GM21423 (cell line): ENCODE results near the gene RAPGEF4.

Experiments
- ATAC-seq: cut with Tn5 transposase; IDR thresholded peaks from one replicate; pipeline ENCODE4 v1.9.1; 2021; ENCODE audit warnings: mild to moderate bottlenecking, moderate library complexity; ENCODE audit not compliant: unreplicated experiment

The RAPGEF4 gene

DNA sequence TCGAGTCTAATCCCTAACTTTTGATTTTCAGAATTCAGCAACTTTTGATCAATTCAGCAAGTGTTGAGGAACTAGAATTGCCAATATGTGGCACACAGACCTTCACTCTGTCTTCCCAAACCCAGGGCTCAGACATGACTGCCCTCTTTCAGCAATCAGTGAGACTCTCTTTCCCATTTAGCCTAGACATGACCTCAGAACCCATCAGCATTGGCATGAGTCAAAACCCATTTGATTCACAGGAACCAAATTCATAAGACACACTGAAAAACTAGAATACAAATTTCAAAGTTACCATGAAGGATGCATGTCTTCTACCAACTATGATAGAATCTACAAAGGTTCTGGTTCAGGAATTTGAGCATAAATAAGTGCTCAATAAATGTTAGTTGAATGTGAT, 226.4 kb downstream of the RAPGEF4 start:
- ATAC-seq: no peak

DNA sequence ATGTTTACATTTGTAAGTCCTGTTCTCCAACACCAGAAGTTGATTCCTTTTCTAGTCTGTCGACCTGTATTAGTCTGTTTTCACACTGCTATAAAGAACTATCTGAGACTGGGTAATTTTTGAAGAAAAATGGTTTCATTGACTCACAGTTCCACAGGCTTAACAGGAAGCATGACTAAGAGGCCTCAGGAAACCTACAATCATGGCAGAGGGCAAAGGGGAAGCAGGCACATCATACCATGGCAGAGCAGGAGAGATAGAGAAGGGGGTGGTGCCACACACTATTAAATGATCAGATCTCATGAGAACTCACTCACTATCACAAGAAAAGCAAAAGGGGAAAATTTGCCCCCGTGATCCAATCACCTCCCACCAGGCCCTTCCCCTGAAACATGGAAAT, 227.2 kb downstream of the RAPGEF4 start:
- ATAC-seq: no peak

DNA sequence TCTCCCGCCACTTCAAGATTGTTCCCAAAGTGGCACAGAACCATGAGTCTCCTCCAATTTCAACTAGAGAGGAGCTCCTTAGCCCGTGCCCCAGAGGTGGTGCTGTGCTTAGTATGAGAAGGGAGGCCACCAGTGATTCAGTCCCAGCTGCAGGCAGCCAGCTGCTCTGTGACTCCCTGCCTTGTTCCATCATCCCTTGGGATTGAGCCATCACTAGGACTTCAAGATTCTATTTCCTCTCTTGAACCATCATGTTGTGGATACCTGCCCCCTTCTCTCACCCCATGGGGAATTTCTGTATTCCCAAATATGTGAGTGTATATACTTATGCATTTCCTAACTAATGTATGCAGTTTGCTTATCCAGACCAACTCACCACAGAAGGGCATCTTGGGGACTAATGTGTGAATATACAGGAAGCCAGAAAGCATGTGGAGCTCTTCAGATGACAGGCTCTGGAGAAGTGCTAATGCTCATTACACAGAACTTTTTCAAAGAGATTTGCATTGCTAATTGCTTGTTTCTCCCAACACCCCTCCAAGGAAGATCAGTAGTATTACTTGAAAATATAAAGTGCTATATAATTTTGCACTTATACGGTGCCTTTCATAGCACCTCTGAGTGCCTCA, 229.0 kb downstream of the RAPGEF4 start:
- no peak for ATAC-seq

DNA sequence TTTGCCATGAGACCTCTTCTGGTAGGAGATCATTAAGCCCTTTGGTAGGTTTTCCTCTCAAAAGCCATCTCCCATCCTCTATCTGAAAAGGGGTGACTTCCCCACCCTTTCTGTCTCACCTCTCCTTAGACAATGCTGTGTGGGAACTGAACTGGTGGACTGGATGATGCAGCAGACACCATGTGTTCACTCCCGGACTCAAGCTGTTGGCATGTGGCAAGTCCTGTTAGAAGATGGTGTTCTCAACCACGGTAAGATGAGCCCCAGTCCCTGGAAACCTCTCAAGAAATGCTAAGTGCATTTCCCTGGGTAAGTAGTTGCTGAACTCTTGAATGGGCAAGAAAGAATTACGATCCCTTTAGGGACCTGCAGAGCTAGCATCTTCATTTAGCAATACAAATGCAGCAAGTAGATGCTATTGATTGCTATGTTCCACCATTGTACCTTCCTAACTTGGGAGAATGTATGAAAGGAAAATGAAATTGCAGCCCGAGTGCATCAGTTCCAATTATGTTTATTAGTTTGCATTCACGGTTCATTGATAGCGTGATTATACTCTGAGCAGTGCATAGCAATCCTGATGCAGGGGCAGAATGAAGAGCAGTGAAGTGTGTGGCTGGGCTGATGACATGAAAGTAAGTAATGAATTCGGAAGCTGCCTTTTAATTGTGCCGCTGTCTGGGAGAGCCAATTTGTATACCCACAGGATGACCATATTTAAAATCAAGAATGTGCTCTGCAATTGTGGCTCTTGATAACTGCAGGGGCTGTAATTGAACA, 230.0 kb downstream of the RAPGEF4 start:
- ATAC-seq: no peak

DNA sequence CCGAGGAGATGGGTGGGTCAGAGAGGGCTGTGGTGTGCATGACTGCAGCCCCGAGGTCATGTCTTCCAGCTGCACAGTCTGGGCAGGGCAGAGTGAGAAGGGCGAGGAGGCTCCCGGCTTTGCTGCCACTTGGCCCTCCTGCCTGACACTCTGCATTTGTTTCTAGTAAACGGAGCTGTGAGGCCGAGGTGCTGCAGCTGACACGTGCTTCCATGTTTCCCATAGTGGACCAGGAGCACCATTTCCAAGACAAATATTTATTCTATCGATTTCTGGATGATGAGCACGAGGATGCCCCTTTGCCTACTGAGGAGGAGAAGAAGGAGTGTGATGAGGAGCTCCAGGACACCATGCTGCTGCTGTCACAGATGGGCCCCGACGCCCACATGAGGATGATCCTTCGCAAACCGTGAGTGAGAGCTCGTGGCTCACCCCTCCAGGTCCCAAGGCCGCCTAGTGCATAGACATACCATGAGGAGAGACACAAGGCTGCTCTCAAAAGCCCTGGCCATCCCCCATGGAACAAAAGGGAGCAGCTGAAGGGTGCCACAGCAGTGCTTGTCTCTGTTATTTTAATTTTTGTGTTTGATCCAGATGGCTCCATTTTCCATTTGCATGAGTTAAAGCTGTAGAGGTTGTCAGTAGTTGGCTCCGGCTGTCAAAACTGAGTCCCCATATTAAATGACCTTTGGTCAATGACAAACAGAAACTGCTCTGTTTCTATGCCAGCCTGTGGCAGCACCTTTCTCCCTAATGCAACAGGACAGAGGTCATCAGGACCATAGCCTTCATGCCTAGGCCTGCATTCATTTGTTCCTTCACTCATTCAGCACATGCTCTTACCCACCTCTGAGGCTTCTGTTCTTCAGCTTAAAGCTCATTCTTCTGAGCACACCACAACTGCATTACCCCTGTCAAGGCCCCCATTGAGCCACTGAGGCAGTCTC, 231.7 kb downstream of the RAPGEF4 start:
- ATAC-seq: no peak

DNA sequence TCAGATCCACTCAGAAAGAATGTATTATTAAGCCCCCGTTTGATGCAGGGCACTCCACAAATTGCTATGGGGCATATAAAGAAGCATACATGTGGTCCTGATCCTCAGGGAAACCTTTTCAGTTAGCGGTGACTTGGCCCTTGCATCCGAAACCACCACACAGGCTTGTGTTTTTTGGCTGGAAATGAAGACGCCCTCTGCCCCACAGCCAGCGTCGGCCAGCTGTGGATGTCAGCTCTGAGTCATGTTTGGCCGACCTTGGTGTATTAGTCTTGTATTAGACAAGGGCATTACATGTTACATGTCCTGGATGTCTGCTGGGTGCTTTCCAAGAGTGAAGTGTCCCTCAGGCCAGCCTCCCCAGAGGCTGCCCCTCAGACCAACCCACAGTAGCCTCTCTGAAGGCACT, 232.4 kb downstream of the RAPGEF4 start:
- ATAC-seq: no peak

DNA sequence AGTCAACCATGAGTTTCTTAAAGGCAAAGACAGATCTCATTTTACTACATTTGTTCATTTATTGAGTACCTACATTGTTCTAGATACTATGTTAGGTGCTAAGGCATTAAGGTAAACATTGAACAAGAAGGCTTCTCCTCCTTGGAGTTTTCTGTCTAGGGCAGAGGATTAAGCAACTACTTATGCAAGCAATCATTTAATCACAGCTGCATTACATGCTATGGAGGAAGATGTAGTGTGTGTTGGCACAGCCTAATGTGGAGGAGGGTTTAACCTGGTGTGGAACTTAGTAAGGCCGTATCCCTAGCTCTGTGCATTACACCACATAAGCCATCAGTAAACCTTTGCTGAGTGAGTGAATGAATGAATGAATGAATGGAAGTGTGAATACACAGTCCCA, 233.5 kb downstream of the RAPGEF4 start:
- ATAC-seq: no peak

DNA sequence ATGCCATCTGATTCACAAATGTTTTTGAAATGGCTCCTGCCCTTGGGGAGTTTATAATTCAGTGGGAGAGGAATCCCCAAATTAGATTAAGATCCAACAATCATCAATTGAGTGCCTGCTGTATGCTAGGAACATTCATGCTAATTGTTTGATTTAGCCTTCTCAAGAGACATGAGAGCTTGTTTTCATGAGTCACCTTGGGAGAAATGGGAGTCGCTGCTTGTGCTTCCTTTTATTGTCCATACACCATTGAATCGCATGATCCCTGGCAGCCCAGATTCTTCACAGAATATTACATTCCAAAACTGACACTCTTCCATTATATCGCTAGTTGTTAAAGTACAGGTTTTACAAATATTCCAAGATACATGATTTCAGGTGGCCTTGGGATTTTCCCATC, 234.0 kb downstream of the RAPGEF4 start:
- no peak for ATAC-seq

DNA sequence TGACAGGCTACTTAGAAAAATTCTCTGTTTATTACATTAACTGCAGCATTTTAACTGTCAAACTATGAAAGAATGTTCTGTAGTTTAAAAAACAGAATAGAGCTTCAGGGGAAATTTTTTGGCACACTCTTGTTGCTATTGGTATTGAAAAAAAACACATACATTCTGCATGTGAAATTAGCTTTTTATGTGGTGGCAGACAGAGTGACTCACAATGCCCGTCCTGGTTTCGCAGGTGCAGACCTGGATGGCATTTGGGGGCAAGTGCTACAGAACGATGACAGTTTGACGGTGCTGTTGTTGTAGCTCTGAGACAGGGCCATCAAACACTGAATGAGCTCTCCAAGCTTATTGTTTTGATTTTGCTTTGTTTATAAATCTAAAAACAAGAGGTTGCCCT, 235.0 kb downstream of the RAPGEF4 start:
- ATAC-seq: no peak

DNA sequence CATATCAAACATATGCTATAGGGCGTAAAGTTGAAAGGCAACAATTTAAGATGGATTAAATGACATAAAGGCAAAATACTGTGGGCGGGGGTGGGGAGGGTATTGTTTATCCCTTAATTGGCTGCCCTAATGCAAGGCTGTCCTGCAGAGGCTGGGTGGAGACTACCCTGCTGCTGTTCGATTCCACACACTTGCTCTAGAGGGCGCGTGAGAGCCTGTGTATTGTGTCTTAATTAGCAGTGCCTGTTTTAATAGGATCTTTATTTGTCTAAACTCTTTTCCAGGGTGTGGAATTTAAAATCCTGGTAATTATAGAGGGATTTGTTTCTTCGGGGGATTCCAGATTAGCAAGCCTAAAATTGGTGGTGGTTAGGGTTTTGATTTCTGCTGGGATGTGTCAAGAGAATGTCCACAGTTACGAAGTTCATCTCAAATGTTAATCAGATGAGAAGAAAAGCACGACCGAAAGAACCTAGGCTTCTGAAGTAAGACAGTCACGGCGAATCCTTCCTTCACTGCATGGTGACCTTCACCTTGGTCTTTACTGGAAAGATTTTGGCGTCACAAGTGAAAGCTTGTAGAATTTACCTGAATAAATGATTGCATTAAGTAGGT, 236.5 kb downstream of the RAPGEF4 start:
- no peak for ATAC-seq

DNA sequence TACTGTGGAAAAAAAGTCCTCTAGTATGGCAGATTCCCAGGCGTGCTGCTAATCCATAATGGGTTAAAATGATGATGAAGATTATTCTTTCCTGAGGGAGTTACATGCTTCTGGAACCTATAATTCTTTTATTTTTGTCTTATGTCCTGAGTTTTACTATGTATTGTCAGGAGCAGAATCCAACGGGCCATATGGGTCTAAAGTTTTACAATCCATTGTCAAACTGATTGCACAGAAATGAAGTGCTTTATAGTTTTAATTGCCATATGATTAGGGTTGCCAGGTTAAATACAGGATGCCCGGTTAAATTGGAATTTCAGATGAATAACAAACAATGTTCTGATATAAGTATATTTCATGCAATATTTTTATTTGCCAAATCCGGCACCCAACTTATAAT, 239.1 kb downstream of the RAPGEF4 start:
- no peak for ATAC-seq

DNA sequence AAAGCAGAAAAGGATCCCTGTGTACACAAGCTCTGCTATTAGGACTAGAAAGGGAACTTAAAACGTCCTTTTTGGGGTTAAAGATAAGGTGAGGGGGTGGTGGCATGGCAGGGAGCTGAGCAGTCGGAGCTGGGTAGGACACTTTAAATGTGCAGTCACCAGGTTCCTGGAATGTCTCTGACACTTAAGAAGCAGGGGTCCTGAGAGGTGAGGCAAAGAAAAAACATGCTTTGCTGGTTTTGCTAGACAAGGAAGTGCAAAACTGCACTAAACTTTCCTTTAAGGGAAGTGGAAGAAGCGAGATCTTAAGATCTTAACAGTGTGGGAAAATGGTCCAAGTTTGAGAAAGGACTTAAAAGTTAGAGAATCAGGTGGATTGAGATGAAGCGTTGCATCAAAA, 240.5 kb downstream of the RAPGEF4 start:
- ATAC-seq: no peak

DNA sequence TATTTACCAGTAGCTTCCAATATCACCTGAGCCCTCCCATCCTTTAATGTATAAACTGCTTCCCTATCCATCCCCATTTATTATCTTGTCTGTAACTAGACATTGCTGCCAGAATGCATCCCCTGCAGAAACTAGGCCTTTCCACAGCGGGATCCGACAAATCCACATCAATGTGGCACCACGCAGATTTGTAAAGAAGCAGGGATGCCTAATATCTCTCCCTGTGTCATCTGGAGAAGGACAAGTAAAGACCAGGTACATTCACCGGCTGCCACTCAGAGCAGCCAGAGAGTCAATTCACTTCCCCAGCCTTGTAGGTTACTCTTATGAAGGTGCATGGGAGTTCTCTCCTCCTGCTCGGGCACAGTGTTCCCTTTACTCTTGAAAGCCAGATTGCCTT, 241.2 kb downstream of the RAPGEF4 start:
- no peak for ATAC-seq

DNA sequence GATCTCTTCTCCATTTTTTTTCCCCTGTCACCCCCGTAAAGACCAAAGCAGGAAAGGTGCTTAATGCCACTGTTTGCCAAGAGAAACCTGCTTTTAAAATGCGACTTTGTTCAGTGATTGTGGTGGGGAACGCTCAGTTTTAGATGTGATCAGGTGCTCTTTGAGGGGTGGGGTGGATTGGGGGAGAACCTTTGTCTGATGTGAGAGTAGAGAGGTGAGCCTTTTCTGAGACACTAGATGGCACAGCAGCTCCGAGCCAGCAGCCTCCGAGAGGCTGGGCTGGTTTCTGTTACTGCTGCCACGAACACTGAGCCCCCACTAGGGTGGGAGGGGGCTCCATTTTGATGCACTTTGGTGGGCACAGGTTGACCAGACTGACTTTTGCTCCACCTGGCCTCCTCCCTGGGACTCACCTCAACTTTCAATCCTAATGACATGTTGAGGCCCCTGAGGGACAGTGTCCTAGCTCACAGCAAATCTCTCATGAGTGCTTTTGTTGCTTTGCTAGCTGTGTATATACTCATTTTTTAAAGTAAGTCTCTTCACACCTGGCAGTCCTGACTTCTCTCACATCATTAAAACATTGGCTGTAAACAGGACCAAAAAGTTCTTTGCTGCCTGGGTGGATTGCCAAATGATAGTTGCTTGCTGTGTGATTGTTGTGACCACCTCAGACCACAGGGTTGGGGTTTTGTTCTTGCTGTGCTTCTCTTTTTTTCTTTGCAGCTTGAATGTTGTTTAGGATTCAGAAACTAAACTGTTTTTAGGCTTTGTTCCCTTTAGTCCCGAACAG, 241.8 kb downstream of the RAPGEF4 start:
- no peak for ATAC-seq

DNA sequence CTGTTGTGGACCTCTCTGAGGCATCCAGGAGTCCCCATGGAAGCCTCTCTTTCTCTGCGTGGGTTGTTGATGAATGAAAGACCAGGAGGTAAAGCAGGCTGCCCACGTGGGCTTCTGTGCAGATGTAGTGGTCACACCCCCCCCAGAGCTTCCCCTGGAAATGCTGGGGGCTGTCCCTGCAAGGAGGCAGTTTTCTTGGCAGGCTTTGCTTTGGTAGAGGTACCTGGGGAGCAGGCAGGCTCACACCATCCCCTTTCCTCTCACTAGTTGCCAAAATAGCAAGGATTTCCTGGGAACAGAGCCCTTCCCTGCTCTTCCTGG, 242.4 kb downstream of the RAPGEF4 start:
- no peak for ATAC-seq

DNA sequence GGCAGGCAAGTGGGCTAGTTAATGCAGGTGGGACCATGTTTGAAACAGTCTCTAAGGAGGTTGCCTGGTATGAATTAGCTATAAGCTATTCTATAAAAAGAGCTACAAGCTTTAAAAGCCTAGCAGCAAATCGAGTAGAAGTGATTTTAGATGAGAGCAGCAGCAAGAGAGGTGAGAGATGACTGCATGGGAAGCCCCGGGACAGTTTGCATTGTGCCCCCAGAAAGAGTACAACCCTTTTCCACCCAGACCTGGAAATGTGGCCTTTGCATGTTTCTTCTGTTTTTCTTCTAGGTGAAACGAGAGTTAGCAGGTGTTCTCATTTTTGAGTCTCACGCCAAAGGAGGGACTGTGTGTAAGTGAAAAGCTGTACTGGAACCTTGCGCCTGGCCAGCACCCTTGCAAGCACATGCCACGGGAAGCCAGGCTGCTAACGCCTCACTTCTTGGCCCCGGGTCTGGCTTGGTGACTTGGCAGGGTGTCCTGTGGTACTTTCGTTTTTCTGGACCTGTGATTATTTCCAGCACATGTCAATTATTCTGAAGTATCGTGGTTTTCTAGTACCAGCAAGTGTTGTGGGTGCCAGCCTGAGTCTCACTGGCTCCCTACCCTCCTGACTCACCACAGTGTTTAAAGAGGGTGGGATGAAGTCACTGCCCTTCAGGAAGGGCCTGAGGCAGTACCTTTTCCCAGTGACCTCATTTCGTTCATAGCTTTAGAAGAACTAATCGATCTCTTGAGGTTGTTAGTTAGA, 249.7 kb downstream of the RAPGEF4 start:
- no peak for ATAC-seq

DNA sequence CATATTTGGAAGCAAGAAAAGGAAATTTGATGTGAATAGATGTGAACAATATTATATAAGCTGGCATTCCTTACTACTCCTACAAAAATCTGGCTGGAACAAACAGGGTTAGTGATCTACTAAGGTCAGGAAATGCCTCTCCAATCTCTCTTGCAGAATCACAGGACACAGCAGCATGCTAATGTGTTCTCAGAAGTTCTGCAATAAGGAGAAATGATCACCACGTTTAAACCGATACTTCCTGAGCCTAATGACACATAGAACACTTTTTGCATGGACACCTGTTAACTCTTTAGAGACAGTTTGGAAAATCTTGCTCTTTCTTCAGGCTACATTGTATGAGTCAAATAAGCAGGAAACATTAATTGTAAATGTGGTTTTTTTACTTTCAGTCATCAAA, 250.4 kb downstream of the RAPGEF4 start:
- ATAC-seq: no peak

DNA sequence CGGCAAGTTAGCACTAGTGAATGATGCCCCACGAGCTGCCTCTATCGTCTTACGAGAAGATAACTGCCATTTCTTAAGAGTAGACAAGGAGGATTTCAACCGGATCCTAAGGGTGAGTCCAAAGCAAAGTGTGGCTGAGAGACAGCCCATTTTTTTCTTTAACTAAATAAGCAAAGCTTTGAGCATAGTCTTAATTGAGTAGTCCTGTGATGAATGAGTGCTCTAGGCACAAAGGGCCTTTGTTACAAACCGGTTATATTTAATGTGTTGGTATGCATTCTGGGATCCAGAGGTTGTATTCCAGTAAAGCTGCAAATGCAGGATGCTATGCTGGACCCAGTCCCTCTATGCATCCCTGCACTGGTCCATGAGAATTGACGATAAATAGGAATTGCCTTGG, 253.1 kb downstream of the RAPGEF4 start:
- ATAC-seq: no peak

DNA sequence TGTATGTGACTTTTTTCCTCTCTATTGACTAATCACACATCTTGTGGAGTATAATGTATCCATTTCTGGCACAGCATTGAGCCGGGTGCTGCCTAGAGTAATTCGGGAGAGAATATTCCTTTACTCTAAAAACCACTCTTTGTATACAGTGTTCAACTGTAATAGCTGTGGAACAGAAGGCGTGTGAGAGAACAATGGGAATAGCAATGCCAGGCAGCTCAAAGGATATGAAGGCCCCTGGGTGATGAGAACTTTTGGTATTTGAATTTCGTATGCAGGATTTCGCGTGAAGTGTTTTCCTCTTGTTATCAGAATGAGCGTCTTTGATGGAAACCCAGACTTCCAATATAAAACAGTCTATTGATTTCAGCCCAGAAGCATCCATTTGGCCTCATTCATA, 255.4 kb downstream of the RAPGEF4 start:
- ATAC-seq: no peak

DNA sequence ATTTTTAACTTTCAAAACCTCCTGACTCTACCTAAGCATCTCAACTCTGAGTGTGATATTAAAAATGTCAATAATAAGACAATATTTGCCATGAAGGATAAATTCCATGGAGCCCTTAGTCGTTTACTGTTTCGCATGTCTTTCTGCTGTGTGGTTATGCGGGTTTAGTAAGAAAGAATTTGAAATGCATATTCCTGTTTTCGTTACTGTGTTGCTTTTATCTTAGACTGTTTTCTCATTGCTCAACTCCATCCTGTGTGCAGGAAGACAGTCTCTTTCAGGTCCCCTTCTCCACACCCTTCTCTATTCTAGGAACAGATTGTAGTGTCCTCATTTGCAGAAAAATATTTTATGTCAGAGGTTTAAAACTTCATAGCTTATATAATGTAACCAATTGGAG, 257.5 kb downstream of the RAPGEF4 start:
- ATAC-seq: no peak
